Fibroblast of pulmonary artery (primary cell): Measurements from ENCODE around the gene SCAF4.

Experiments
- DNase-seq: peaks from one replicate; pipeline ENCODE4 v3.0.0-alpha.2; 2010; ENCODE audit warnings: low read depth
- H3K4me3 ChIP-seq: replicated peaks from 2 replicates; pipeline ENCODE4 v1.5.1; 2011; ENCODE audit warnings: low read depth, mild to moderate bottlenecking, control low read depth, low read length, moderate library complexity
- TF ChIP-seq, protein P1 (sequence below): IDR thresholded peaks from 2 replicates; pipeline ENCODE4 v1.5.1; 2011; ENCODE audit warnings: mild to moderate bottlenecking, control low read depth, low read length, inconsistent platforms; ENCODE audit errors: missing control alignments

Gene SCAF4

DNA sequence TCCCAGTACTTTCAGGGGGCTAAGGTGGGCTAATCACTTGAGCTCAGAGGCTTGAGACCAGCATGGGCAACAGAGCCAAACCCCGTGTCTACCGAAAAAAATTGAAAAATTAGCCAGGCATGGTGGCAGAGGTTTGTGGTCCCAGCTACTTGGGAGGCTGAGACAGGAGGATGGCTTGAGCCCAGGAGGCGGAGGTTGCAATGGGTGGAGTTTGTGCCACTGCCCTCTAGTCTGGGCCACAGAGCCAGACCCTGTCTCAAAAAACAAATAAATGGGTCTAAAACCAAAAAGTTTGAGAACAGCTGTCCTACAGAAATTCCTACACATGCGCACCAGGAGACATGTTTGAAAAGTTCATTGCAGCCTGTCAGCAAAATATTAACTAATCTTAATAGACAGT, 5.5 kb downstream of the SCAF4 start:
- no peak overlapping the region for H3K4me3 ChIP-seq
- DNase-seq = no peak
- TF ChIP-seq, protein P1, sequence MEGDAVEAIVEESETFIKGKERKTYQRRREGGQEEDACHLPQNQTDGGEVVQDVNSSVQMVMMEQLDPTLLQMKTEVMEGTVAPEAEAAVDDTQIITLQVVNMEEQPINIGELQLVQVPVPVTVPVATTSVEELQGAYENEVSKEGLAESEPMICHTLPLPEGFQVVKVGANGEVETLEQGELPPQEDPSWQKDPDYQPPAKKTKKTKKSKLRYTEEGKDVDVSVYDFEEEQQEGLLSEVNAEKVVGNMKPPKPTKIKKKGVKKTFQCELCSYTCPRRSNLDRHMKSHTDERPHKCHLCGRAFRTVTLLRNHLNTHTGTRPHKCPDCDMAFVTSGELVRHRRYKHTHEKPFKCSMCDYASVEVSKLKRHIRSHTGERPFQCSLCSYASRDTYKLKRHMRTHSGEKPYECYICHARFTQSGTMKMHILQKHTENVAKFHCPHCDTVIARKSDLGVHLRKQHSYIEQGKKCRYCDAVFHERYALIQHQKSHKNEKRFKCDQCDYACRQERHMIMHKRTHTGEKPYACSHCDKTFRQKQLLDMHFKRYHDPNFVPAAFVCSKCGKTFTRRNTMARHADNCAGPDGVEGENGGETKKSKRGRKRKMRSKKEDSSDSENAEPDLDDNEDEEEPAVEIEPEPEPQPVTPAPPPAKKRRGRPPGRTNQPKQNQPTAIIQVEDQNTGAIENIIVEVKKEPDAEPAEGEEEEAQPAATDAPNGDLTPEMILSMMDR = no peak

- no peak overlapping the region for H3K4me3 ChIP-seq
- no peak for DNase-seq
- TF ChIP-seq, protein P1 = no peak
Observed at GRCh38 chr21:31725202-31725839, 6.6 kb downstream of the SCAF4 start.

- TF ChIP-seq, protein P1 = no peak
- H3K4me3 ChIP-seq = no peak overlapping the region
- no peak for DNase-seq
Observed at GRCh38 chr21:31724552-31724951, 7.4 kb downstream of the SCAF4 start.

DNA sequence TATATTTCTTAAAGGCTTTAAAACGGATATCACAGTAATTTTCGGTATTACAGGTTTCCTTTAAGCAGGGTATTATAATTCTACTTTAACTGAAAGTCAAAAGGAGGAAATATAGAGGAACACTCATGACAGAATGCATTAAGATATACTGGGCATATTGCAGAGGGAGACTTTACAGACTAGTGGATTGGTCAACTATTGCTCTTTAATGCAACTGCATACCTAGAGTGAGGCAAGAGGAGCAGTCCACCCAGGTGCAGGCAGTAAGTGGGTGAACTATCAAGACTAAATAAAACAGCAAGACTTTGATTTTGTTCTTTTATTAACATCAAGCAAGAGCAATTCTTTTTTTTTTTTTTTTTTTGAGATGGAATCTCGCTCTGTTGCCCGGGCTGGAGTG, 10.5 kb downstream of the SCAF4 start:
- H3K4me3 ChIP-seq = no peak overlapping the region
- TF ChIP-seq, protein P1 = no peak
- no peak for DNase-seq

GRCh38 chr21:31720739-31721138, 11.2 kb downstream of the SCAF4 start:
- DNase-seq = no peak
- TF ChIP-seq, protein P1 = no peak
- no peak overlapping the region for H3K4me3 ChIP-seq

DNA sequence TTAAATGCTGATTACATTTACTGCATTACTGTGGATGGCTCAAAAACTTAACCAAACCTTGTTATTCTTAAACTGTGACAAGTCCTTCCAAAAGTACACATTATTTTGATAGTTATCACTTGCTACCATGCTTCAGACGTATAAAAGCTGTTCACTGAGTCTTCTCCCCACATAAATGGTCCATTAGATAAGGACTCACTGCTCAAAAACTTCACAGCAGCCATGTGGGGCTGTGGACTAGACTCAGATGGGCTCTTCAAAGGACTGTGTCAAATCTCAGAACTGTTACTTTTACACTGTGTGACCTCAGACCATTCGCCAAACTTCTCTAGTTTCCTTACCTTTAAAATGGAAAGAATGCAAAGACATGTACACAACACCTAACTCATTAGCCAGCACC, 11.6 kb downstream of the SCAF4 start:
- no peak for DNase-seq
- no peak overlapping the region for H3K4me3 ChIP-seq
- TF ChIP-seq, protein P1 = no peak

DNA sequence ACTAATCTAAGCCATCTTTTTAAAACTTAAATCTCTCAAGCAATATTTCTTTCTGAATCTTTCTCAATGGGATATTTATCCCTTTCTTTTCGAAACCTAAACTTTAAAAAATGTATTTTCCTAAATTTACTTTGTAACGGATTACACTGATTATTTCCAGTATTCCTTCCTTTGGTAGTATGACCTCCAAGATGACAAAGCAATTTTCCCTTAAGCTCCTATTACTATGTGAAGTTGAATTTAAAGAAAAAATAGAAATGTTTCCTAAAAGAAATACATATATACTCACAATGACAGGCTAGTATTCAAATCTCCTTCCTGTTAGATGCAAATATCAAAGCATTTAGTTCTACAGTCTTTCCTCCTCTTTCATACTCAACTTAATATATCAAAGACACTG, 15.8 kb downstream of the SCAF4 start:
- DNase-seq = no peak
- TF ChIP-seq, protein P1 = no peak
- H3K4me3 ChIP-seq = no peak overlapping the region
